Mucosa of rectum (tissue), 2 donors: ENCODE results near the gene CYP17A1.
"Not testable (repeated sequence)": the region's sequence is repeated elsewhere in the genome, so short reads cannot be mapped to it uniquely, and the experiment has no call there.

ENCODE experiments used
- H3K27ac ChIP-seq, 2 donors: one replicate each; pipeline ENCODE4 v1.7.0; 2013; ENCODE audit warnings: inconsistent platforms in 2 of 2, low read depth in 2 of 2, low read length in 2 of 2
- H3K27me3 ChIP-seq, 2 donors: one replicate each; pipeline ENCODE4 v1.7.0; 2013; ENCODE audit warnings: low read length in 2 of 2; ENCODE audit not compliant: control insufficient read depth in 2 of 2, insufficient read depth in 2 of 2
- H3K36me3 ChIP-seq, 2 donors: one replicate each; pipeline ENCODE4 v1.7.0; 2013; ENCODE audit warnings: low read length in 2 of 2; ENCODE audit not compliant: control insufficient read depth in 2 of 2, insufficient read depth in 2 of 2
- H3K4me1 ChIP-seq, 2 donors: one replicate each; pipeline ENCODE4 v1.7.0; 2013; ENCODE audit warnings: low read length in 2 of 2, mild to moderate bottlenecking in 1 of 2; ENCODE audit not compliant: control insufficient read depth in 2 of 2, insufficient read depth in 2 of 2
- H3K4me3 ChIP-seq, 2 donors: one replicate each; pipeline ENCODE4 v1.7.0; 2013; ENCODE audit warnings: low read length in 2 of 2
- H3K9ac ChIP-seq, 2 donors: one replicate each; pipeline ENCODE4 v1.7.0; 2013; ENCODE audit warnings: low read length in 2 of 2, low read depth in 1 of 2, mild to moderate bottlenecking in 1 of 2
- H3K9me3 ChIP-seq, 2 donors: one replicate each; pipeline ENCODE4 v1.7.0; 2013; ENCODE audit warnings: low read length in 2 of 2; ENCODE audit not compliant: control insufficient read depth in 2 of 2
- donor health status: healthy.
- donor health status: Normal muscosa, but diverticular disease.

Gene CYP17A1

DNA sequence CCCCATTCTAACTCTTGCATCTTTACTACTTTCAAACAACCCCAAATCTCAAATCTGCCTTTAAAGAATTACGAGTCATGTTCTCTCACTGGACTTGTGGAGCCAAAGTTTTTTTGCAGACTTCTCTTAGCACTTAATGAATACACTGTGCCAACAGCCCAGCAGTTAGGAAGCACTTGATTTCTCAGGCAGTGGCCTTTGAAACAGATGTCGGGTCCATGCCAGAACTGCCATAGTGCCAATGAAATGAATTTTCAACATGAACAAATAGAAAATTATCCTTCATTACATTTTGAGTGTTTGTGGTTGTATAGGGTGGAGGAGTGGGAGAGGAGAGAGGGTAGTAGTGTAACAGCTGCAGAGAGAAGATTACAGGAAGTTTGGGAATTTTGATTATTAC lies 22.7 kb upstream of the CYP17A1 start:
- no peak overlapping the region for H3K27ac ChIP-seq
- no peak overlapping the region for H3K9ac ChIP-seq
- H3K36me3 ChIP-seq, result peaks cover 4 to 5% of the 10 kb centered on the region in 2 donors
- no peaks in the 10 kb centered on the region for H3K4me1 ChIP-seq
- H3K4me3 ChIP-seq, result no peak overlapping the region
- no peaks in the 10 kb centered on the region for H3K9me3 ChIP-seq
- H3K27me3 ChIP-seq, result no peaks in the 10 kb centered on the region

DNA sequence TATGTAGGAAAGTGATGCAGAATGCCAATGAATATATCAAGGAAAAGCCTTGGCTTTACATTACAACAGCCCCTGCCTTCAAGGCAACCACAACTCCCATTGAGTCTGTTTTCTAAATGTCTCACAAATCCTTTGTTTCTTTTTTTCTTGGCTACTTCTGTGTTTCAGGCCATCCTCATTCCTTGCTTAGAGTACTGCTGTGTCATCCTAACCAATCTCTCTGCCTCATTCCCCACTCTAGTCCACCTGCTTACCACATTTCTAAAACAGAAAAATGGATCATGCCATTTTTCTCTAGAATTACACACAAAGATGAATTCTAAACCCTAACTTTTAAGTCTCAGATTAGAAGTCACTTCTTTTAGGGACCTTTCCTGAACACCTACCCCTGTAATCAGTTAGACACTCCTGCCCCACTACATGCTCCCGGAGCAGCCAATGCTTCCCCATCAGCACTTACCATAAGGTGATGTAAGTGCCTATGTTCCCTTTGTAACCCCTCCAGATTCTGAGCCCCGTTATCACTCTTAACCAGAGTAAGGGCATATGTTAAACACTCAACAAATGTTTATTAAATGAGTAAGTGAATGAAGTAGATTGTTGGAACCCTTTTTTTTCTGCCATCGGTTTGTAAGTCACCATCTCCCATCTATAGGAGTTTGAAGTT lies 19.7 kb upstream of the CYP17A1 start:
- Histone ChIP-seq H3K27ac (no peak overlapping the region), H3K4me1 (peaks cover 0 to 3% of the 10 kb centered on the region in 2 donors), H3K9me3 (no peaks in the 10 kb centered on the region), H3K4me3 (no peak overlapping the region), H3K9ac (no peak overlapping the region), H3K36me3 (peaks cover 3 to 4% of the 10 kb centered on the region in 2 donors), H3K27me3 (no peaks in the 10 kb centered on the region)

DNA sequence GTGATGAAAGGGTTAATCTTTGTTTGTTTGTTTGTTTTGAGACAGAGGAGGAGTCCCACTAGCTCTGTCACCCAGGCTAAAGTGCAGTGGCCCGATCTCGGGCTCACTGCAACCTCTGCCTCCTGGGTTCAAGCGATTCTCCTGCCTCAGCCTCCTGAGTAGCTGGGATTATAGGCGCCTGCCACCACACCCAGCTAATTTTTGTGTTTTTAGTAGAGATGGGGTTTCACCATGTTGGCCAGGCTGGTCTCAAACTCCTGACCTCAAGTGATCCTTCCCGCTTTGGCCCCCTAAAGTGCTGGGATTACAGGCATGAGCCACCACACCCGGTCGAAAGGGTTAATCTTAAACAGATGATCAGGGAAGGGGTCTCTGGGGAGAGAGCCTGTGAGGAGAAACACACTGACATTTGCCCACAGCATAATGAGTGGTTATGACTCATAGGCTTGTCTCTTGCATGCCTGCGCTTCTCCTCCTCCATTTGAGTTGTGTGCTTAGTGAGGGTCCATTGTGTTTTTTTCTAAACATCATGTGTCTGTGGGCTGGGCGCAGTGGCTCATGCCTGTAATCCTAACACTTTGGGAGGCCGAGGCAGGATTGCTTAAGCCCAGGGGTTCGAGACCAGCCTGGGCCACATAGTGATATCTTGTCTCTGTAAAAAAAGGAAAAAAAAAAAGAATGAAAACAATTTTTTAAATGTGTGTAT lies 18.7 kb upstream of the CYP17A1 start:
- not testable (repeated sequence) for H3K4me1 ChIP-seq, H3K9ac ChIP-seq, H3K9me3 ChIP-seq, H3K4me3 ChIP-seq, H3K36me3 ChIP-seq, H3K27me3 ChIP-seq, H3K27ac ChIP-seq

- H3K9ac ChIP-seq, H3K27me3 ChIP-seq, H3K9me3 ChIP-seq, H3K27ac ChIP-seq, H3K4me1 ChIP-seq, H3K36me3 ChIP-seq, H3K4me3 ChIP-seq: not testable (repeated sequence)
Observed at GRCh38 chr10:102853237-102853636, 16.0 kb upstream of the CYP17A1 start.

DNA sequence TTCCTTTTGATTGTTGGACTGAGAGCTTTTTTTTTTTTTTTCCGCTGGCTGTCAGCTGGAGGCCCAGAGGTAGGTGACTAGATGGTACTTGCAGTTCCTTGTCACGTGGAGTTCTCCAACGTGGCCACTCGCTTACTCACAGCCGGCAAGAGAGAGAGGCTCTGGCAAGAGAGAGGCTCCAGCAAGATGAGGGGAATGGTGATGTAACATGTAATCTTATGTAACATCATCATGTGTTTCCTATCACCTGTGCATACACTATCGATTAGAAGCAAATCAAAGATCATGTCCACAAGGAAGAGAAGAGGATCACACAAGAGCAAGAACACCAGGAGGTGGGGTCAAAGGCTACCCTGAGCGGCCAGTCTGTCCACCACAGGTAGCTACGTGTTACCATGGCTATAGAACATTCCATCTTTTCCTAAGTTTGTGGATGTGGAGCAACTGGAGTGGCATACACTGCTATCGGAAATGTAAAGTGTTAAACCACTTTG lies 12.9 kb upstream of the CYP17A1 start:
- Histone ChIP-seq H3K4me1 (peaks cover 0 to 3% of the 10 kb centered on the region in 2 donors), H3K9ac (no peak overlapping the region), H3K27ac (no peak overlapping the region), H3K27me3 (no peaks in the 10 kb centered on the region), H3K9me3 (no peaks in the 10 kb centered on the region), H3K36me3 (no peaks in the 10 kb centered on the region), H3K4me3 (no peak overlapping the region)

DNA sequence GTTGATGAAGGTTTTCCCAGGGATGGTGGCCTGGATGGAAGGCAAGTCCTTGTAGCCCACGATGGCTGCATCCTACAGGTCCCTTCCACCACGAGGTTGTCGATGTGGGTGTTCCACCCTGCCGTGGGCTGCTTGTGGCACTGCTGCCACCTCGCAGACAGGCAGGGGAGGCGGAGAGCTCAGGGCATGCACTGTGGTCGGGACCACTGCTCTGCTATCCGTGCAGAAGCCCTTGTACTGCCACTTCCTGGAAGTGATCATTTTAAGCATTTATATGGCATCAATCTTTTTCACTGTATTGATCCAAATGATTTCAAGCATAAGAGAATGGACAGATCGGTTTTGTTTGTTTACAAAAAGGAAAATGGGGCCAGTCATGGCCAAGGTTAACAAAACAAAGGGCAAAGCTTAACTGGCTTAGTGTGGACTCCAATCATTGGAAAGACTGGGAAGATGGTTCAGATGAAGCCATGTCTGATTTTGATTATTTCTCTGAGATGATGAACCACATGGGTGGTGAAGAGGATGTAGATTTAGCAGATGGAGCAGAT lies 8.2 kb upstream of the CYP17A1 start:
- Histone ChIP-seq H3K27ac (no peak overlapping the region), H3K9me3 (no peaks in the 10 kb centered on the region), H3K36me3 (no peaks in the 10 kb centered on the region), H3K4me3 (no peak overlapping the region), H3K4me1 (no peaks in the 10 kb centered on the region), H3K9ac (no peak overlapping the region), H3K27me3 (no peaks in the 10 kb centered on the region)

- H3K36me3 ChIP-seq, H3K27ac ChIP-seq, H3K27me3 ChIP-seq, H3K4me1 ChIP-seq, H3K9ac ChIP-seq, H3K9me3 ChIP-seq, H3K4me3 ChIP-seq: not testable (repeated sequence)
Observed at GRCh38 chr10:102844190-102844776, 7.1 kb upstream of the CYP17A1 start.

DNA sequence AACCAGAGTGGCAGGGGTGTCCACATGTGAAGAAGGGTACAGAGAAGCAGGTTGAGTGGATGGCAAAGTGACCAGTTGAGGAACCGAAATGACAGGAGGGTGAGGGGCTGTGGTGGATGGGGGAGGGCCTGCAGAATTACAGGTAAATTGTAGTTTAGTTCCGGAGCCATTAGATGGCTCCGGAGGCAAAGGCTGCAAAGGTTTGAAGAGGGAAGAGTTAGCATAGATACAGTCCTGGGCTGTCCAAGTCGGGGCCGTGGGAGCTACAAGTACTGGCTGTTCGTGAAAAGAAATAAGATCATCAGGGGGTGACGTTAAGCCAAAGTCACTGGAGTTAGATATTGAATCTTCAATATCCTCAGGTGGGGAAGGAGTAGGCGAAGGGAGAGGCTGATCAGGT lies 5.9 kb upstream of the CYP17A1 start:
- H3K9me3 ChIP-seq, H3K9ac ChIP-seq, H3K27ac ChIP-seq, H3K36me3 ChIP-seq, H3K4me1 ChIP-seq, H3K27me3 ChIP-seq, H3K4me3 ChIP-seq: not testable (repeated sequence)

DNA sequence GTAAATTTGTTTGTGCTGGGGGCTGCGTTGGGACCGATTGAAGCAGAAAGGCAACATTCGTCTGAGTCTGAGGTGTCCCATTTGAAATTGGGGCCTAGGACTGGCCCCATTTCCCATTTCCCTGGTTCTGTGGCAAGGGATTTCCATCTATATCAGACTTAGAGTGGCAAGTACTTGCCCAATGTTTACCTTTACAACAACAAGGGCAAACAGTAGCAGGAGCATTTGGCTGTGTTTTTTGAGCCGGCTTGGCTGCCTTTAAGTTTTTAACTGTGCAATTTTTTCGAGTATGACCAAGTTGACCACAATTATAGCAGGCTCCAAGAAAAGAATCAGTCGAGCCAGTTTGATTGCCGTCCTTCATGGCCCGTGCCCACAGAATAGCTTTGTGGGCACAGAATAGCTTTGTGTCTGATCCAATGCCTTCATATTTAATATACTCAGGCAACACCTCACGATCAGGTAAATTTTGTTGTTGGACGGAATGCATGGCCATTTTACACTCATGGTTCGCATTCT lies 4.7 kb upstream of the CYP17A1 start:
- no peak overlapping the region for H3K9ac ChIP-seq
- H3K4me3 ChIP-seq, result no peak overlapping the region
- no peaks in the 10 kb centered on the region for H3K27me3 ChIP-seq
- H3K4me1 ChIP-seq, result no peaks in the 10 kb centered on the region
- H3K36me3 ChIP-seq, result no peaks in the 10 kb centered on the region
- no peaks in the 10 kb centered on the region for H3K9me3 ChIP-seq
- H3K27ac ChIP-seq, result no peak overlapping the region

- H3K27ac ChIP-seq, H3K27me3 ChIP-seq, H3K36me3 ChIP-seq, H3K9ac ChIP-seq, H3K4me3 ChIP-seq, H3K9me3 ChIP-seq, H3K4me1 ChIP-seq: not testable (repeated sequence)
Observed at GRCh38 chr10:102838276-102838927, 1.2 kb upstream of the CYP17A1 start.
